G401 (cell line): ENCODE measurements around the gene CARS1. TPM values are rescaled to one million over a fixed set of nuclear protein-coding genes. Genes with fewer than 3 reads are reported as not detected.

Experiments
- DNase-seq: peaks from one replicate; pipeline ENCODE4 v3.0.0-alpha.2; 2015; ENCODE audit warnings: low spot score
- in situ Hi-C: cut with HindIII; loops from 2 replicates; pipeline ENCODE4 v1.10.0; 2016; ENCODE audit warnings: low sequenced_read_pairs, mixed read lengths
- total RNA-seq: library from RNA; depleted of rRNA; stranded (reverse); fragments of >200 nt; shearing (Covaris generic); gene quantifications from 2 replicates; pipeline ENCODE4 v1.2.3, GENCODE V29; 2014

CARS1 gene
- total RNA-seq, 1 experiment from 2014 or later = 24.0 TPM

DNA sequence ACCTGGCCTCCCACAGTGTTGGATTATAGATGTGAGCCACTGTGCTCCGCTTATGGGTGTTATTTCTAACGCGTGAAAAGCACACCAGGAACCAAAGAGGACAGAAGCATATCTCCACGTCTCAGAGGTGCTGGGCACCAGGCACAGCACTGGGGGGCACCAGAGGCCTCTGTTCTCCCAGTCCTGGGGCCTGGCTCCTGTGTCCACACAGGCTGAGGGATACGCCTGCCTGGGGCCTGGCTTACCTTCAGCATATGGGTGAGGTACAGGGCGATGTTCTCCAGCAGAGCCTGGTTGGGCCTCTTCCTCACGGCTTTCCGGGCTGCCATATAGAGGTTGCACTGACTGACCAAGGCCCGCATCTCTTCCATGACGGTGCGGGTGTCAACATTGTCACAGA is 40.4 kb downstream of the CARS1 start:
- in situ Hi-C loops = no loop called here
- no peak for DNase-seq

DNA sequence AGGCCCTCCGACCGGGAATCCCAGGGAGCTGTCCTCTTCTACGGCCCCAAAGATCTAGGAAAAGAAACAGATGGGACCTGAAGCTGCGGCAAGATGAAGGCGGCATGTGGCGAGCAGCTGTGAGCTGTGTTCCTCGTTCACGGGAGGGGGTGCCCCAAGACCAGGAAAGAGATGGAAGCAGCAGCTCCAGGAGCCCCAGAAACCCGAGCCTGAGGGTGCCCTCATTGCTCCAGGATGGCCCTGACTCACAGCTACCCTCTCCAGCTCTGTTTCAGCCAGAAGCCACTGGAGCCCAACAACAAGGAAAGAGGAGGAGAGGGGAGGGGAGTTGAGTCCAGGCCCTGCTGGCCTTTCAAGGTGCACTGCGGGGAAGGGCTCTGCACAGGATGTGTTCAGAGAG is 41.4 kb downstream of the CARS1 start:
- no peak for DNase-seq
- in situ Hi-C loops = no loop called here

DNA sequence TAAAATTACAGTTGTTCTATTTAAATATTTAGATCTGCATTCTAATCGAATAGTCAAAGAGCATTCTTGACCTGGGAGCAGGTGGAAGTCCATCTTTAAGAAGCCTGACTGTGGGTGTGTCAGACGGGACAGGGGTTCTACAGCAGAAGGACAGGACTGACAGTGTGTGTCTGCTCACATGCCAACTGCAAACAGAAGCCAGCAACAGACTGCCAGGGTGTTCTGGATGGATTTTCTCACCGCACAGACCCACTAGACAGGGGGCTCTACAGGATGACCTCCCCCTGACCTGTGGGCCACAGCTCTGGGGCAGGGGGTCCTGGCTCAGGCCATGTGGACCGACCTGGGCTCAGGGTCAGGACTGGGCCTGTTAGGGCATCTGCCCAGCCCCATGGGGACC is 42.3 kb downstream of the CARS1 start:
- in situ Hi-C loops = no loop called here
- DNase-seq = no peak

DNA sequence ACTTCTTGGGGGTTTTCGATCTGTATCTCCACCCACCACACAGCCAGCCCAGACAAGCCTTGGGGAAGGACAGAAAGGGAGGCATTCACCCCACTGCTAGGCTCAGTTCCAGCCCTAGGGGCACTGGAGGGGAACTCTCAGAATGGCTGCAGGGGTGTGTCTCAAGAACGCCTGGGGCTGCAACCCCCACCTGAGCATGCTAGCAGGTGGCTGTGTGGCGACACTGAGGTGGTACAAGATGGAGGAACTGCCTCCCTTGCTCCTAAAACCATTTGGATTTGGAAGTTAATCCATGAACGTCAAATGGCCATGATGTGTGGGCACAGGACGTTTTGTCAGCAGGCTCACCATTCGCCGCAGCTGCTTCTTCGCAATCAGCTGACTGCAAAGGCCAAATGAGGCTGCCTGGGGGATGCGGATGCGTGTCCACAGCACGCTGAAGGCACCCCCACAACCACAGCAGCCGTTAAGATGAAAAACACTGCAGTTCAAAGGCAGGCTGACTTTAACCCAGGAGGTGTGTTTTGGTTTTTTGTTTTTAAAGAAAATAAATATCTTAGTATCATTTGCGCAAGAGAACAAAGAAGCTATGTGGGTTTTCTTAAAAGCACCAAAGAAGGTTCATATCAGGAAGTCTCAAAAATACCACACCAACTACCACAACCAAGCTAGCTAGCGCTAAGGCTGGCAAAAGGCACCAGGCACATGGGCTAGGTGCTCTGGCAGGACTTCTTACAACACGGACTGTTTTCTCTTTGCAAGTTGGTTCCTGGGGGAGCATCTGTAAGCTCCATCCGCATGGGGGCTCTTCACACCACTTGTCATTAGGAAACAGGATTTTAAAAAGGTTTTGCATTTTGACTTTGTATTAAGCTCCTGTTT is 42.9 kb downstream of the CARS1 start:
- in situ Hi-C loops = no loop called here
- no peak for DNase-seq

DNA sequence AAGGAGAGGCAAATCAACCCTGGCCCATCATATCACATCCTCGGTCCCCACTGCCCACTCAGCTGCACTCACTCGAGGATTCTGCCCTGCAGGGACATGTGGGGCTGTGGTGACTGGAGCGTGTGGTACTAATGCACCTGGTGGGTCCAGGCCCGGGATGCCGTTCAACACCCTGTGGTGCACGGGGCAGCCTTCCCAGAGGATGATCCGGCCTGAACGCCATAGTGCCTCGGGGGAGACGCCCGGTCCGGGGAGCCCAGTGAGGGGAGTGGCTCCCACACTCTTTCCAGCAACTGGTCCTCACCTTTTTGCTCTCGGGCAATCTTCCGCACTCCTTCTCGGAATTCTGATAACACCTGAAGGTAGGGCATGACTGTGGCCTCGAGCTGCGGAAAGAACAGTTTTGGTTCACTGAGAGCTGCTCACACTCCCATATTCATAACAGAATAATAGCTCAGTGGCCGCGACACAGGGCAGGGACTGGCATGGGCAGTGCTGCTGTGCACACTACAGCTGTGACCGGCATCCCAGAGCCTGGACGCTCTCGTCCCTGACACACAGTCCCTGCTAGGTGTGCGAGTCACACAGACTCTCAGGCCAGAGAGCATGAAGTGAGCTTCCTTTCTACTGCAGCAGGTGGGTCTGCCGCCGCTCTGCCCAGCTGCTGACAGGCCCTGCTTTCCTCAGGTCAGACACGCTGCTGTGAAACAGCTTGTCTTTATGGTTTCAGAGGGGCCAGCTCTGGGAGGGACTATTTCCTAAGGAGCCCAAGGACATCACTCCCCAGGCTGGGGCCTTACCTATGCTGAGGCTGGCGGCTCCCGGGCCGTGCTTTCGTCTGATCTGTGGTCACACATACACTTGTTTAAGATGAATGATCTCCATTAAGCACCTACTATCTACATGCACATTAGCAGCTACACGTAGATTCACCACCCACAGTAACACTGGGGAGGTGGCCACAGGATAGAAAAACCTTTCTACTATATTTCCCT is 45.0 kb downstream of the CARS1 start:
- no peak for DNase-seq
- in situ Hi-C loops = no loop called here

DNA sequence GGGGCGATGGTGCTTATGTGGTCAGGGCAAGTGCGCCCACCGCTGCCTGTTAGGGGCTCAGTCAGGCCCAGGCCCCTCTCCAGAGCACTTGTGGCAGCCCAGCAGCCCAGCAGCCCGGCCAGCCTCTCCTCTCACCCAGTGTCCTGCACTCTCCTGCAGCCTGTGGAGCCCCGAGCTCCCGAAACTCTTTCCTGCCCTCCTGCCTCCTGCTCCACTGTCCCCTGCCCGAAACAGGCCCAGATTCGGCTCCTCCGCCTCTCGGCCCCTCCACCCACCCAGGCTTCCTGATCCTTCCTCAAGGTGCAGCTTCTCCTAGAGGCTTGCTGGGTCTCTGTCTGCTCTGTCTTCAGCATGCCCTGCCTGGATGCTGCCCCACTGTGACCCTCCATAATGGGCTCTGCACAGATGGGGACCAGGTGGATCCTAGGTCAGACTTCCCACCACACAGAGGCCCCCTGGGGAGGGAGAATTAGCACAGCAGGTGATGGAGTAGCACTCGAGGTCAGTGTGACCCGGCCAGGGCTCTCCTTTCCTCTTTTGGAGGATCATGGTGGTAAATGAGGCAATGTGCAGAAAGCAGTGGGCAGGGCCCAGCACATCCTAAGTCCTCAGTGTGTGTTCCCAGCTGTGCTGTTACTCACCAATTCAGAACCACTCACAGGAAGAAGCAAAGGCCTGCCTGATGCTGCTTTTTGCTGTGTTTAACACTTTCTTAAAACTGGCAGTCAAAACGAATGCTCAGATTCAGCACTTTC is 46.5 kb downstream of the CARS1 start:
- no peak for DNase-seq
- in situ Hi-C loops = no loop called here

DNA sequence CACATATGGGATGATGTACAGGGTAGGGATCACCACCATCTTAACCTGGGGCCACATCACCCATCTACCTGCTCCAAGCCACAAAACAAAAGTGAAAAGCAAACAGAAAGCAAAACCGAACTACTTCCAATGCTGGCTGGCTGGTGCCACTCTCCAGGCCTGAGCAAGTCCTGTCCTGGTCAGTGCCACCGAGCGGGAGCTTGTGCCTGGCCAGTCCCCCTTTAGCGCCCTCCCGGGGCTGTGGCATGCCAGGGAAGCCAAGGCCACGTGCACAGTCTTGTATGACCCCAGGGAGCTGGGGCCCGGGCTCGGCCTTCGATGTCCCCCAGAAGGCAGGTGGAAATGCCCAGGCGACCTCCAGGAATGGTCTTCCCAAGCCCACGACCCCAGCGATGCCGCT is 47.2 kb downstream of the CARS1 start:
- no peak for DNase-seq
- in situ Hi-C loops = no loop called here

DNA sequence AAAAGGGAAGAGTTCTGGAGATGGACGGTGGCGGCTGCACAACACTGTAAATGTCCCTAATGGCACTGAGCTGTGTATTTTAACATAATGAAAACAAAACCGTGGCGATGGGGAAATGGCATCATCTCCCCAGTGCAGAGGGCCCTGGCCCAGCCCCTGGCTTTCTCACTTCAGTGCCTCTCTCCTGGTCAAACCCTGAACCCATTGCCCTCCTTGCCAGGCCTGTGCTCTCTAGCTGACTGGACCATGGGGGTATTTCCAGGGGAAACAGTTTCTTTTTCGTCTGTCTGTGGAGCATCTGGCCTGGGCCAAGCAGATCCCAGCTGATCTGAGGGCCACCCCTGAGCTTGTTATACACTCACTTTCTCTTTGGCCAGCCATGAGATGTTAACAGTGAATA is 47.7 kb downstream of the CARS1 start:
- in situ Hi-C loops = no loop called here

DNA sequence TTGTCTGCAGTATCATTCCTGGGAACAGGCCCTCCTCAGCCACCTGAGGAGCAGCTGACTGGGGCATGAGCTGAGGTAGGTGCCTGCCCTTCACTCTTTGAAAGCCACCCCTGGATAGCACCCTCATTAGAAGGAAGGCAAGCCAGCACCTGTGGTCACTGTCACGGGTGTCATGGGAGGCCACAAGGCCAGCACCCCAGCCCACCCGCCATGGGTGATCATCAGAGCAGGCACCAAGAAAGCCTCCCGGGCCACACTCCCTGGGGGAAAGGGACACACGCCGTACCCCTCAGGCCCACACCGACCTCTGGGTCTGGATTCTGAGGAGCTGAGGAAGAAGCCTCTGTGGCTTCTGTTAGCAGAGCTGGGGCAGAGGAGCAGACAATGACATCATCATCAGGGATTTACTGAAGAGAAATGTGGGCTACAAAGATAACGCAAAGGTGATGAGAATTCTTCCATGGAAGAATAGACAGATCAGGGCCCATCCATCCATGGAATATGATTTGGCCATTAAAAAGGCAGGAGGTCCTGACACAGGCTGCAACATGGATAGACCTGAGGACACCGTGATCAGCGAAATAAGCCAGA is 48.4 kb downstream of the CARS1 start:
- in situ Hi-C loops = no loop called here

More for the DNA sequence above, 47.7 kb downstream of the CARS1 start:
- DNase-seq = no peak

DNA sequence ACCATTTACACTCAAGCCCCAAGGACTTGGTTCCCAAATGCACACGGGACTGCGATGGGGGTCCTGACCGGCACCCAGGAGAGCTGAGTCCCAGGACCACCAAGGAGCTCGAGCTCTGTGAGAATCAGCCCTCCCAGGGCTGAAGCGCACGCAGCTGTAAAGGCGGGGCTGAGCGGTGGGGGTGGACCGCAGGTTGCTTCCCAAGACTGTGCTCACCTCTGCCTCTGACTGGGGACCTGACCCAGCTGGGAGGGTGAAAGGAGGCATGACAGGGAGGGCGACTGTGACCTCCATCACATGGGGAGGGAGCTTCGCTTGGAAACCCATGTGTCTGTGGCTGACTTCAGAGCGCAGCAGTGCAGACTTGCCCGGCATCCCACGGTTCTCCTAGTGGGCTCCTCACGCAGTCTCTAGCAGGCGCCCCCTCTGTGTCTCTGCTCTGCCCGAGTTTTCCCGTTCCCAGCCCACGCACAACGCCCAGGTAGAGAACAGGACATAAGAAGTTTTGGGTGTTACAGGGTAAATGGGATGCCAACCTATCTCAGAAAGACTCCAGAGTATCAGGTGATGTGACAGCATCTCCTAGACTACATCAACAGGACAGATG is 49.7 kb downstream of the CARS1 start:
- no peak for DNase-seq
- in situ Hi-C loops = no loop called here

More for the DNA sequence above, 48.4 kb downstream of the CARS1 start:
- DNase-seq = no peak

DNA sequence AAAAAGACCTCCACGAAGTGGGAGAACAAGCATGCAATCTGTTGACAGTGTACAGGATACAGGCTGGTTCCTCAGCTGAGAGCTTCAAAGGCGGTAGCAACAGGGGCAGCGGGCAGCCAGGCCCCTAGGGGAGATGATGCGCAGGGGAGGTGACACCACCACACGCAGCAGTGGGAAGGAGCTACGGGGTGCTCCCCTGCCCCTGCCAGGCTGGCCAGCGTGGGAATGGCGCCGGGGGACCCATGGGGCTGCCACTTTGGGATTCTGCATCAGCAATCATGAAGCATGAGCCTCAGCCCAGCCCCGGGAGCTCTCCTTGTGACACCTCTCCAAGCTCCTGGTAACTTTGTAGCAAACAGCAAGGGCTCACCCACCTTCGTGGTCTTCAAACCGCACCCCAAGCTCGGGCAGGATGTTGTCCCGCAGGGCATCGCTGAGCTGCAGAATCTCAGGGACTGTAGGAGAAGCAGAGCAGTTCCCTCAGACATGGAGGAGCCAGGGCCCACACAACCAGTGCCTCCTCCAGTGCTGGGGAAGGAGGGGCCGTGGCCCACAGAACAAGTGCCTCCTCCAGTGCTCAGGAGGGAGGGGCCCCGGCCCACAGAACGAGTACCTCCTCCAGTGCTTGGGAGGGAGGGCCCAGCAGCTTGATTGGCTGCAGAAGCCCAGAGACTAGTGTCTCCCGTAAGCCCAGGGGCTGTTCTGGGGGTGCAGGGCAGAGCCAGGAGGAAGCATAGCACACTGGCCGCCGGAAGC is 50.5 kb downstream of the CARS1 start:
- no peak for DNase-seq
- in situ Hi-C loops = no loop called here

DNA sequence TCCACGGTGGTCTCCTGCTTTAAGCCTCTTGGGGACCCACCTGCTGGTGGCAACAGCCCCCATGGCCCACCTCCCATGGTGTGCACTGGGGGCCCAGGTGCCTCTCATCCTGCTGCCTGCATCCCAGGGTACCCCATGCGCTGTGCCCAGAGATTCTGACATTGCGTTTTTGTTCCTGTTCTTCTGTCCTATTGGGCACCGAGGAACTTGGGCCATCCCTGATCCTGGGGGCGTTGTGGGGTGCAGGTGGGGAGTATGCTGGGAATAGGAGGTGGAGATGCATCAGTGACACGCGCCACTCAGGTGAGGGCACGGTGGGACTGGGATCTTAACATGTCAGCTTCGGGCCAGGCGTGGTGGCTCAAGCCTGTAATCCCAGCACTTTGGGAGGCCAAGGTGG is 52.7 kb downstream of the CARS1 start:
- no peak for DNase-seq
- in situ Hi-C loops = no loop called here

DNA sequence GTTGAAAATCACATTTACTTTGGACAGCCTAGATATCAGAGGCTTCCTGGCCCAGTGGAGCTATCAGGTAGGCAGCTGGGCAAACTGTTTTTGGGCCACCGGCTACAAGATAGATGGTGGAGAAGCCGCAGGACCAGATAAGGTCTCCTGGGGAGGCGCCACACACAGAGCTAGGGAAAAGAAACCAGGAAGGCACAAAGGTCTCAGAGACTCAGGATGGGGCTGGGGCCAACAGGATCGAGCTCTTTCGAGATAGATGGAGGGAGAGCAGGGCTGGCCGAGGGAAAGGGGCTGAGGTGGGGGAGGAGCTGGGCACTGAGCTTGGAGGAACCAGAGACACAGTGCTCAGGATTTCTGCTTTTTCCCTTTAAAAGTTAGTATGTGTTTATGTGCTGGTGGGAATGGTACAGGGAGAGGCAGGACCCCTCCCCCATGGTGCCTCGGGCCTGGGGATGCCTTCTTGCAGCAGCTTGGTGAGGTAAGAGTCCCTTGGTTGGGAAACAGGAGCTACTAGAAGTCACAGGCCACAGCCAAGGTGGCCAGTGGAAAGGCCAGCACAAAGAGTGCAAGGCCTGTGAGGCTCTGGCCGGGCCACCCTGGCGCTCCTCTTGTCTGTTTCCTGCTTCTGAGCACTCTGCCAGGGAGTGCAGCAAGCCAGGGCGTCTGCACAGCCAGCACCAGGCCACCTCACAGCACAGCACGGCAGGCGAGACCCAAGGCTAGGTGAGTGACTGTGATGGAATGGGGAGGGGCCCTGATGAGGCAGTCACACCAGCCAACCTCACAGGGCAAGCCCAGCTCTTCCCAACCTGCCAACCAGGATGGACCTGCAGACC is 53.6 kb downstream of the CARS1 start:
- in situ Hi-C loops = no loop called here
- no peak for DNase-seq

DNA sequence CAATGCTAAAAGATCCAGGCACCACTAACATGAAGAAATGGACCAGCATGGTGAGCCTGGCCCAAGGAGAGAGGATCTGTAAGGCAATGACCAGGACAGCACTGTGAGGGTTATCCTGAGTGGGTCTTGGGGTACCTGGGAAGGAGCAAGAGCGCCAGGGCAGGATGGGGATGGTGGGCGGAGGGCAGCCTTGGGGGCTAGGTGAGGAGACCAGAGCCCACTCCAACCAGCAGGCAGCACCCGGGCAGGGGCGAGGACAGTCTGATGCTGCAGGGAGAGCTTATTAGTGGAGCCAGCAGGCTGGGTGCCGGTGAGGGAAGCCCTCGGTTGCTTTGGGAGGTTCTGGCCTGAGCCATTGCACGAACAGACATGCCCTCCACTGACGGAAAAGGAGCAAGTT is 54.4 kb downstream of the CARS1 start:
- in situ Hi-C loops = no loop called here
- no peak for DNase-seq

DNA sequence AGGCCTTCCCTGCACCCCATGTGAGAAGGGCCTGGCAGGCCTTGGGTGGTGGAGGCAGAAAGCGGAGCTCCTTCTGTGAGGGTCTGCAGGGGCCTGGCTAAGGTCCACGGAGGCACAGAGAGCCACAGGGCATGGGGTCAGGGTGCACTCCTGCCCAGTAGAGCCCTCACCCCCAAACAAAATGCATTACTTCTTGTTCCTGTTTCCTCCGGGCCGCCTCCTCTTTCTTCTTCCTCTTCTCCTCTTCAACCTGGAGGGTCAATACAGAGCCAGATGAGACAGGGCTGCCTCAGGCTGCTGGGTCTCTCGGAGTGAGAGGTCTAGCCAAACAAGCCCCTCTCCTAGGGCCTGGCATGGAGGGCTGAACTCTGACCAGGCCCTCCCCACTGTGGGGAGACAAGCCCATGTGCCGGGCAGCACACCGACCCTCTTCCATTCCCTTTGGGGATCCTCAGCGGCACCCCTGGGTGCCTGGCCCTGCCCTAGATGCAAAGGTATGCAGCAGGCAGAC is 54.8 kb downstream of the CARS1 start:
- no peak for DNase-seq
- in situ Hi-C loops = no loop called here

DNA sequence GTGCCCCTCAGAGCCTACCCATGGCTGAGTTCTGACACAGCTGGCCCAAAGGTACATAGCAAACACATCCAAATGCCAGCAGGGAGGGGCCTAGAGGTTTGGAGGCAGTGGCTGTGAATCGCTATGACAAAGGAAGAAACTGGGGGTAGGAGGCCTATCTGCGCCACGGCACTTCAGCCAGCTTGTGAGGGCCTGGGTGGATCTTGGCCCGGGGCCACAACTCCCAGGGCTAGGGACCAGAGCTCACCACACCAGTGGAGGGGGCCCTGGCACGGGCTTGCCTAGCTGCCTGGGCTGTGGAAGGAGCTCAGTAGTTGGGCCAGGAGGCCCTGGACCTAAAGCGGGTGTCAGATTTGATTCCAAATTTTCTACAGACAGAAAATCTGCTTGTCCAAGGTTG is 55.7 kb downstream of the CARS1 start:
- DNase-seq = no peak
- in situ Hi-C loops = no loop called here
